Kasumi-1 (cell line): ENCODE data around the gene DLEC1.

Experiments used
- DNase-seq, 2 experiments: peaks; one replicate each; lab custom pipeline; 2025; lab: John Stamatoyannopoulos, UW

The DLEC1 gene

GRCh38 chr3:38039101-38039898, at the start of gene DLEC1:
DLEC1 (plus strand) TSS chr3:38039208; CDS start chr3:38039226, 18 bp downstream.
- peak; percentile 4 to 9 for DNase-seq

GRCh38 chr3:37989821-37990480, 49.1 kb upstream of the DLEC1 start:
- DNase-seq: no peak

GRCh38 chr3:37990527-37990926, 48.5 kb upstream of the DLEC1 start, which contains the start of gene VILL:
VILL (plus strand) TSS chr3:37990786; CDS start chr3:37993673, 2,887 bp downstream.
- no peak for DNase-seq

GRCh38 chr3:37991109-37991508, 47.9 kb upstream of the DLEC1 start:
- DNase-seq: no peak

- DNase-seq: no peak
Observed at GRCh38 chr3:37991823-37992222, 47.2 kb upstream of the DLEC1 start.

- DNase-seq: no peak
Observed at GRCh38 chr3:37992271-37993066, 46.5 kb upstream of the DLEC1 start.

- DNase-seq: no peak
Observed at GRCh38 chr3:37993067-37993455, 45.9 kb upstream of the DLEC1 start.

- DNase-seq: no peak
Observed at GRCh38 chr3:37993460-37993819, 45.6 kb upstream of the DLEC1 start.

- peak; percentile 79 to 86 for DNase-seq
Observed at GRCh38 chr3:37993820-37994638, 45.0 kb upstream of the DLEC1 start.

GRCh38 chr3:37994639-37994972, 44.4 kb upstream of the DLEC1 start:
- peak in 1 of 2 experiments; percentile 32 for DNase-seq

- no peak for DNase-seq
Observed at GRCh38 chr3:37995652-37996641, 43.1 kb upstream of the DLEC1 start.

GRCh38 chr3:37996785-37997301, 42.2 kb upstream of the DLEC1 start:
- DNase-seq: peak; percentile 81 to 90

GRCh38 chr3:37997342-37997741, 41.7 kb upstream of the DLEC1 start:
- DNase-seq: no peak

GRCh38 chr3:37997791-37998370, 41.1 kb upstream of the DLEC1 start:
- DNase-seq: no peak

GRCh38 chr3:37999836-38000235, 39.2 kb upstream of the DLEC1 start:
- DNase-seq: no peak

GRCh38 chr3:38000242-38000916, 38.6 kb upstream of the DLEC1 start:
- DNase-seq: no peak

GRCh38 chr3:38000965-38001455, 38.0 kb upstream of the DLEC1 start:
- DNase-seq: no peak

- DNase-seq: peak; percentile 12 to 15
Observed at GRCh38 chr3:38001456-38002081, 37.4 kb upstream of the DLEC1 start.
